CD4-positive, alpha-beta T cell (primary cell): ENCODE data around the gene PLA2G4D. TPM values are rescaled to one million over a fixed set of nuclear protein-coding genes. Genes with fewer than 3 reads are reported as not detected.

Experiments used
- ATAC-seq: fragments of 200-7000 bp; cut with Tn5 transposase; one replicate; pipeline ENCODE4 v1.10.0; 2022; ENCODE audit warnings: mild to moderate bottlenecking; ENCODE audit not compliant: poor library complexity
- CTCF ChIA-PET: fragments of 350-600 bp; sonication (Branson Sonifier 250); formaldehyde crosslinking; loops from one replicate; lab custom pipeline; 2021; ENCODE audit warnings: antibody characterized with exemption, inconsistent platforms; lab: Charles Lee
- POLR2A ChIA-PET: fragments of 350-600 bp; sonication (Branson Sonifier 250); formaldehyde crosslinking; loops from one replicate; lab custom pipeline; 2021; ENCODE audit warnings: antibody characterized with exemption, inconsistent platforms; lab: Charles Lee
- DNase-seq, 14 experiments: peaks; one replicate each; pipeline ENCODE4 v3.0.0-alpha.2; 2013 to 2020; ENCODE audit warnings: mixed read lengths in 2 of 14
- H3K27ac ChIP-seq, 2 donors: one replicate each; pipeline versions ENCODE4 v1.5.1 to v1.7.0; 2013; ENCODE audit warnings: low read length in 2 of 2, low read depth in 1 of 2, mild to moderate bottlenecking in 1 of 2
- H3K27me3 ChIP-seq, 2 experiments: 1 replicate in 1 of 2; 2 replicates in 1 of 2; pipeline versions ENCODE4 v1.6.1 to v1.7.0; 2013; ENCODE audit warnings: low read length in 2 of 2, control low read depth in 1 of 2, mild to moderate bottlenecking in 1 of 2, moderate library complexity in 1 of 2; ENCODE audit not compliant: insufficient read depth in 2 of 2, control insufficient read depth in 1 of 2
- H3K36me3 ChIP-seq: one replicate; pipeline ENCODE4 v1.6.1; 2013; ENCODE audit warnings: low read length, control low read depth; ENCODE audit not compliant: insufficient read depth
- H3K4me1 ChIP-seq: one replicate; pipeline ENCODE4 v1.6.1; 2013; ENCODE audit warnings: low read length, control low read depth; ENCODE audit not compliant: insufficient read depth
- H3K4me3 ChIP-seq: one replicate; pipeline ENCODE4 v1.5.1; 2013; ENCODE audit warnings: mild to moderate bottlenecking, low read length, moderate library complexity
- H3K9me3 ChIP-seq, 2 experiments: 1 replicate in 1 of 2; 2 replicates in 1 of 2; pipeline versions ENCODE4 v1.6.1 to v1.7.0; 2013; ENCODE audit warnings: low read length in 2 of 2, mild to moderate bottlenecking in 2 of 2, control low read depth in 1 of 2, moderate library complexity in 1 of 2; ENCODE audit not compliant: control insufficient read depth in 1 of 2, insufficient read depth in 1 of 2
- H3K27ac Mint-ChIP-seq: one replicate; pipeline ENCODE4 v1.8.0; 2020; ENCODE audit warnings: mixed read lengths
- H3K27me3 Mint-ChIP-seq: one replicate; pipeline ENCODE4 v1.8.0; 2021; ENCODE audit warnings: mixed read lengths
- H3K36me3 Mint-ChIP-seq: one replicate; pipeline ENCODE4 v1.8.0; 2021; ENCODE audit warnings: low read depth, mixed read lengths
- H3K4me1 Mint-ChIP-seq: one replicate; pipeline ENCODE4 v1.8.0; 2021; ENCODE audit warnings: low read depth, mixed read lengths
- H3K4me3 Mint-ChIP-seq: one replicate; pipeline ENCODE4 v1.8.0; 2020; ENCODE audit warnings: mild to moderate bottlenecking, mixed read lengths
- H3K9me3 Mint-ChIP-seq: one replicate; pipeline ENCODE4 v1.8.0; 2020; ENCODE audit warnings: mixed read lengths
- intact Hi-C, 2 experiments: fragments of 100-400 bp; cut with DNase I in 1 of 2; cut with micrococcal nuclease in 1 of 2; formaldehyde crosslinking; loops; one replicate each; pipeline versions ENCODE4 v1.15.1 to v1.9.0; 2023 to 2025; cut with DNase I, micrococcal nuclease
- total RNA-seq, 174 experiments: library from RNA in 2 of 174; stranded (reverse) in 2 of 174; gene quantifications; one replicate each; pipeline ENCODE4 v1.2.3 and lab custom pipeline; 2021 to 2026
- TF ChIP-seq, protein P1 (sequence below): fragments of 200-600 bp; IDR thresholded peaks from one replicate; pipeline ENCODE4 v1.8.0; 2022; ENCODE audit warnings: antibody characterized with exemption, mild to moderate bottlenecking

Gene PLA2G4D
- total RNA-seq, 2 experiments from 2014 or later = not detected

- ChIA-PET CTCF (interaction anchor here (1.4 to 1.7 kb wide), 2 partner anchors 12 to 149 kb away, joined by 3 to 7 read pairs; no protein-coding TSS in a partner anchor), POLR2A (no interaction called here)
- H3K36me3 ChIP-seq = no peaks in the 10 kb centered on the region
- H3K27ac ChIP-seq = no peak overlapping the region
- TF ChIP-seq, protein P1, sequence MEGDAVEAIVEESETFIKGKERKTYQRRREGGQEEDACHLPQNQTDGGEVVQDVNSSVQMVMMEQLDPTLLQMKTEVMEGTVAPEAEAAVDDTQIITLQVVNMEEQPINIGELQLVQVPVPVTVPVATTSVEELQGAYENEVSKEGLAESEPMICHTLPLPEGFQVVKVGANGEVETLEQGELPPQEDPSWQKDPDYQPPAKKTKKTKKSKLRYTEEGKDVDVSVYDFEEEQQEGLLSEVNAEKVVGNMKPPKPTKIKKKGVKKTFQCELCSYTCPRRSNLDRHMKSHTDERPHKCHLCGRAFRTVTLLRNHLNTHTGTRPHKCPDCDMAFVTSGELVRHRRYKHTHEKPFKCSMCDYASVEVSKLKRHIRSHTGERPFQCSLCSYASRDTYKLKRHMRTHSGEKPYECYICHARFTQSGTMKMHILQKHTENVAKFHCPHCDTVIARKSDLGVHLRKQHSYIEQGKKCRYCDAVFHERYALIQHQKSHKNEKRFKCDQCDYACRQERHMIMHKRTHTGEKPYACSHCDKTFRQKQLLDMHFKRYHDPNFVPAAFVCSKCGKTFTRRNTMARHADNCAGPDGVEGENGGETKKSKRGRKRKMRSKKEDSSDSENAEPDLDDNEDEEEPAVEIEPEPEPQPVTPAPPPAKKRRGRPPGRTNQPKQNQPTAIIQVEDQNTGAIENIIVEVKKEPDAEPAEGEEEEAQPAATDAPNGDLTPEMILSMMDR = no peak
- no peaks in the 10 kb centered on the region for H3K27me3 Mint-ChIP-seq
- no peak overlapping the region for H3K4me3 ChIP-seq
- H3K4me1 ChIP-seq = no peaks in the 10 kb centered on the region
- peaks cover 0 to under 1% of the 10 kb centered on the region in 2 experiments for H3K9me3 ChIP-seq
- no peak overlapping the region for H3K4me3 Mint-ChIP-seq
- no peaks in the 10 kb centered on the region for H3K4me1 Mint-ChIP-seq
- ATAC-seq (no peak), DNase-seq (peak in 1 of 14 experiments; percentile 16)
- no peaks in the 10 kb centered on the region for H3K27me3 ChIP-seq
- intact Hi-C loops = no loop called here
- H3K9me3 Mint-ChIP-seq = no peaks in the 10 kb centered on the region
- H3K36me3 Mint-ChIP-seq = no peaks in the 10 kb centered on the region
- H3K27ac Mint-ChIP-seq = no peak overlapping the region
These were observed 44.6 kb upstream of the PLA2G4D start for GRCh38 chr15:42138968-42139386.

- intact Hi-C loops = no loop called here
- Histone ChIP-seq H3K36me3 (no peaks in the 10 kb centered on the region), H3K27ac (no peak overlapping the region), H3K4me1 (no peaks in the 10 kb centered on the region), H3K4me3 (no peak overlapping the region), H3K9me3 (peaks cover 0 to 3% of the 10 kb centered on the region in 2 experiments), H3K27me3 (no peaks in the 10 kb centered on the region)
- TF ChIP-seq, protein P1 = no peak
- no peaks in the 10 kb centered on the region for H3K27me3 Mint-ChIP-seq
- ATAC-seq = no peak
- no peak overlapping the region for H3K27ac Mint-ChIP-seq
- ChIA-PET POLR2A (no interaction called here), CTCF (interaction anchor here (1.4 to 1.7 kb wide), 2 partner anchors 11 to 149 kb away, joined by 3 to 7 read pairs; no protein-coding TSS in a partner anchor)
- H3K4me1 Mint-ChIP-seq = no peaks in the 10 kb centered on the region
- DNase-seq = peak in 1 of 14 experiments; percentile 12
- H3K4me3 Mint-ChIP-seq = no peak overlapping the region
- H3K36me3 Mint-ChIP-seq = no peaks in the 10 kb centered on the region
- H3K9me3 Mint-ChIP-seq = no peaks in the 10 kb centered on the region
These were observed 44.0 kb upstream of the PLA2G4D start for GRCh38 chr15:42138411-42138810.

GRCh38 chr15:42137461-42138261, 43.3 kb upstream of the PLA2G4D start:
- Mint-ChIP-seq H3K27ac (no peak overlapping the region), H3K4me3 (no peak overlapping the region), H3K4me1 (no peaks in the 10 kb centered on the region), H3K27me3 (no peaks in the 10 kb centered on the region), H3K36me3 (no peaks in the 10 kb centered on the region), H3K9me3 (no peaks in the 10 kb centered on the region)
- TF ChIP-seq, protein P1 = peak; percentile 68
- no peak for ATAC-seq
- ChIA-PET POLR2A (no interaction called here), CTCF (interaction anchor here (0.7 to 1.7 kb wide), 2 partner anchors 10 to 148 kb away, joined by 3 to 7 read pairs; no protein-coding TSS in a partner anchor)
- H3K4me3 ChIP-seq = no peak overlapping the region
- H3K9me3 ChIP-seq = peaks cover 0 to 3% of the 10 kb centered on the region in 2 experiments
- no peaks in the 10 kb centered on the region for H3K36me3 ChIP-seq
- no peaks in the 10 kb centered on the region for H3K27me3 ChIP-seq
- intact Hi-C loops = loop anchor here in 1 of 2 experiments (2.0 kb wide), 2 partner anchors 71 to 149 kb away; no protein-coding TSS in a partner anchor
- H3K4me1 ChIP-seq = no peaks in the 10 kb centered on the region
- H3K27ac ChIP-seq = no peak overlapping the region
- peak in 5 of 14 experiments; percentile 13 to 51 (median 36) for DNase-seq
